WTC11 (cell line): ENCODE data around the gene SYCP2L. TPM values are rescaled to one million over a fixed set of nuclear protein-coding genes. Genes with fewer than 3 reads are reported as not detected.

Source experiments
- ATAC-seq: fragments of 200-7000 bp; cut with Tn5 transposase; 2 replicates; pipeline ENCODE4 v1.10.0; 2021; ENCODE audit warnings: mild to moderate bottlenecking, moderate library complexity
- CTCF ChIA-PET: fragments of 300-600 bp; sonication (Branson Sonifier 250); formaldehyde crosslinking; loops from one replicate; lab custom pipeline; 2021; ENCODE audit warnings: antibody characterized with exemption; lab: Charles Lee
- POLR2A ChIA-PET: fragments of 350-600 bp; sonication (Branson Sonifier 250); formaldehyde crosslinking; loops from one replicate; lab custom pipeline; 2021; ENCODE audit warnings: antibody characterized with exemption; lab: Charles Lee
- DNase-seq: peaks from one replicate; pipeline ENCODE4 v3.0.0; 2021; ENCODE audit warnings: low spot score
- H3K27ac Mint-ChIP-seq: 2 replicates; pipeline ENCODE4 v1.8.0; 2021; ENCODE audit warnings: mixed read lengths
- H3K27me3 Mint-ChIP-seq: 2 replicates; pipeline ENCODE4 v1.8.0; 2021; ENCODE audit warnings: low read depth, mild to moderate bottlenecking, moderate library complexity, mixed read lengths
- H3K36me3 Mint-ChIP-seq: 2 replicates; pipeline ENCODE4 v1.8.0; 2021; ENCODE audit warnings: mixed read lengths
- H3K4me1 Mint-ChIP-seq: 2 replicates; pipeline ENCODE4 v1.8.0; 2022; ENCODE audit warnings: mixed read lengths
- H3K4me3 Mint-ChIP-seq: 2 replicates; pipeline ENCODE4 v1.8.0; 2021; ENCODE audit warnings: mild to moderate bottlenecking, moderate library complexity, mixed read lengths
- H3K9me3 Mint-ChIP-seq: 2 replicates; pipeline ENCODE4 v1.8.0; 2021; ENCODE audit warnings: mixed read lengths
- ATF2 ChIP-seq: sonication (generic); formaldehyde crosslinking; IDR thresholded peaks from 2 replicates; pipeline ENCODE4 v1.8.1; 2022; ENCODE audit warnings: low read depth, missing genetic modification reagents, borderline replicate concordance
- CTCF ChIP-seq: fragments of 200-600 bp; IDR thresholded peaks from 2 replicates; pipeline ENCODE4 v1.8.0; 2022; ENCODE audit warnings: antibody characterized with exemption
- ELF4 ChIP-seq: sonication (generic); formaldehyde crosslinking; IDR thresholded peaks from 2 replicates; pipeline ENCODE4 v1.8.1; 2022; ENCODE audit warnings: low read depth, mild to moderate bottlenecking, moderate library complexity, missing genetic modification reagents
- FOXP1 ChIP-seq: sonication (generic); formaldehyde crosslinking; IDR thresholded peaks from 2 replicates; pipeline ENCODE4 v1.8.0; 2022; ENCODE audit warnings: missing genetic modification reagents, mild to moderate bottlenecking, moderate library complexity, borderline replicate concordance
- GABPB1 ChIP-seq: sonication (generic); formaldehyde crosslinking; IDR thresholded peaks from 2 replicates; pipeline ENCODE4 v1.8.1; 2023; ENCODE audit warnings: mild to moderate bottlenecking, missing genetic modification reagents
- GRHL2 ChIP-seq: fragments of 250-450 bp; sonication (Bioruptor Pico); IDR thresholded peaks from 2 replicates; pipeline ENCODE4 v1.8.0; 2022; ENCODE audit warnings: mild to moderate bottlenecking, moderate library complexity; ENCODE audit not compliant: insufficient replicate concordance, severe bottlenecking
- JUN ChIP-seq: sonication (generic); formaldehyde crosslinking; IDR thresholded peaks from 2 replicates; pipeline ENCODE4 v1.8.0; 2023; ENCODE audit warnings: mild to moderate bottlenecking, missing genetic modification reagents
- KAT7 ChIP-seq: sonication (generic); formaldehyde crosslinking; IDR thresholded peaks from 2 replicates; pipeline ENCODE4 v1.8.1; 2023; ENCODE audit warnings: missing genetic modification reagents, mild to moderate bottlenecking, borderline replicate concordance
- NR2C2 ChIP-seq: sonication (generic); formaldehyde crosslinking; IDR thresholded peaks from 2 replicates; pipeline ENCODE4 v1.8.0; 2022; ENCODE audit warnings: mild to moderate bottlenecking, missing genetic modification reagents
- PREB ChIP-seq: sonication (generic); formaldehyde crosslinking; IDR thresholded peaks from 2 replicates; pipeline ENCODE4 v1.8.1; 2022; ENCODE audit warnings: mild to moderate bottlenecking, missing genetic modification reagents, moderate library complexity, borderline replicate concordance
- PRRX2 ChIP-seq: fragments of 250-450 bp; sonication (Bioruptor Pico); IDR thresholded peaks from 2 replicates; pipeline ENCODE4 v1.8.0; 2021; ENCODE audit warnings: mild to moderate bottlenecking
- RORB ChIP-seq: fragments of 250-450 bp; sonication (Bioruptor Pico); IDR thresholded peaks from 2 replicates; pipeline ENCODE4 v1.9.0; 2021; ENCODE audit warnings: mild to moderate bottlenecking
- TCF7 ChIP-seq: sonication (generic); formaldehyde crosslinking; IDR thresholded peaks from 2 replicates; pipeline ENCODE4 v1.8.0; 2022; ENCODE audit warnings: mild to moderate bottlenecking, low read depth, missing genetic modification reagents, moderate library complexity
- USF1 ChIP-seq: sonication (generic); formaldehyde crosslinking; IDR thresholded peaks from 2 replicates; pipeline ENCODE4 v1.8.0; 2022; ENCODE audit warnings: mild to moderate bottlenecking, missing genetic modification reagents
- ZNF138 ChIP-seq: sonication (generic); formaldehyde crosslinking; conservative IDR thresholded peaks from 2 replicates; pipeline ENCODE4 v1.8.1; 2022; ENCODE audit warnings: mild to moderate bottlenecking, moderate library complexity, missing genetic modification reagents
- ZNF263 ChIP-seq: sonication (generic); formaldehyde crosslinking; IDR thresholded peaks from 2 replicates; pipeline ENCODE4 v1.8.1; 2022; ENCODE audit warnings: low read depth, mild to moderate bottlenecking, moderate library complexity, missing genetic modification reagents
- ZNF281 ChIP-seq: sonication (generic); formaldehyde crosslinking; IDR thresholded peaks from 2 replicates; pipeline ENCODE4 v1.8.0; 2023; ENCODE audit warnings: mild to moderate bottlenecking, missing genetic modification reagents
- ZNF317 ChIP-seq: sonication (generic); formaldehyde crosslinking; IDR thresholded peaks from 2 replicates; pipeline ENCODE4 v1.8.1; 2023; ENCODE audit warnings: low read depth, mild to moderate bottlenecking, moderate library complexity, missing genetic modification reagents, borderline replicate concordance
- total RNA-seq: library from RNA; stranded (reverse); gene quantifications from 3 replicates; pipeline ENCODE4 v1.2.3, GENCODE V29; 2021
- TF ChIP-seq, protein P1 (sequence below): sonication (generic); formaldehyde crosslinking; IDR thresholded peaks from 2 replicates; pipeline ENCODE4 v1.8.1; 2022; ENCODE audit warnings: missing genetic modification reagents, borderline replicate concordance

Gene SYCP2L
- total RNA-seq, 1 experiment from 2014 or later: 5.4 TPM

GRCh38 chr6:11021714-11022113, 134.9 kb downstream of the SYCP2L start:
- Mint-ChIP-seq H3K9me3 (no peaks in the 10 kb centered on the region), H3K36me3 (no peaks in the 10 kb centered on the region), H3K27ac (no peak overlapping the region), H3K4me1 (peaks cover 45% of the 10 kb centered on the region), H3K4me3 (no peak overlapping the region)
- no peak for DNase-seq
- peak; percentile 49 for ATAC-seq
- no peak for TF ChIP-seq ATF2 (CRISPR knock-in tag)
- TF ChIP-seq USF1: no peak
- no peak for TF ChIP-seq GABPB1
- no peak for TF ChIP-seq RORB (CRISPR knock-in tag)
- no peak for TF ChIP-seq ZNF317 (CRISPR knock-in tag)
- TF ChIP-seq PRRX2 (CRISPR knock-in tag): no peak
- no peak for TF ChIP-seq NR2C2 (CRISPR knock-in tag)
- no peak for TF ChIP-seq ZNF281 (CRISPR knock-in tag)
- TF ChIP-seq JUN (CRISPR knock-in tag): no peak
- no peak for TF ChIP-seq TCF7 (CRISPR knock-in tag)
- TF ChIP-seq ZNF138: no peak
- no peak for TF ChIP-seq PREB (CRISPR knock-in tag)
- no peak for TF ChIP-seq ZNF263 (CRISPR knock-in tag)
- no peak for TF ChIP-seq KAT7 (CRISPR knock-in tag)
- no peak for TF ChIP-seq ELF4 (CRISPR knock-in tag)
- TF ChIP-seq CTCF: no peak
- TF ChIP-seq, protein P1, sequence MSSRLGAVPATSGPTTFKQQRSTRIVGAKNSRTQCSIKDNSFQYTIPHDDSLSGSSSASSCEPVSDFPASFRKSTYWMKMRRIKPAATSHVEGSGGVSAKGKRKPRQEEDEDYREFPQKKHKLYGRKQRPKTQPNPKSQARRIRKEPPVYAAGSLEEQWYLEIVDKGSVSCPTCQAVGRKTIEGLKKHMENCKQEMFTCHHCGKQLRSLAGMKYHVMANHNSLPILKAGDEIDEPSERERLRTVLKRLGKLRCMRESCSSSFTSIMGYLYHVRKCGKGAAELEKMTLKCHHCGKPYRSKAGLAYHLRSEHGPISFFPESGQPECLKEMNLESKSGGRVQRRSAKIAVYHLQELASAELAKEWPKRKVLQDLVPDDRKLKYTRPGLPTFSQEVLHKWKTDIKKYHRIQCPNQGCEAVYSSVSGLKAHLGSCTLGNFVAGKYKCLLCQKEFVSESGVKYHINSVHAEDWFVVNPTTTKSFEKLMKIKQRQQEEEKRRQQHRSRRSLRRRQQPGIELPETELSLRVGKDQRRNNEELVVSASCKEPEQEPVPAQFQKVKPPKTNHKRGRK (CRISPR knock-in tag): no peak
- no peak for TF ChIP-seq GRHL2
- no peak for TF ChIP-seq FOXP1 (CRISPR knock-in tag)
- TF ChIP-seq, all 79 proteins: peak for 0
- CTCF ChIA-PET: interaction anchor here (2.9 kb wide), 1 partner anchor 67 kb away, joined by 10 read pairs; no protein-coding TSS in a partner anchor
- H3K27me3 Mint-ChIP-seq: no peaks in the 10 kb centered on the region
- POLR2A ChIA-PET: no interaction called here
